Activated CD8-positive, alpha-beta memory T cell treated with anti-CD3 and anti-CD28 coated beads, Interleukin-2, amount 50 U/mL, for 24 hours (primary cell): ENCODE measurements around the gene ARHGAP15.

Source experiments
- DNase-seq: peaks from one replicate; pipeline ENCODE4 v3.0.0-alpha.2; 2020; ENCODE audit errors: extremely low read depth

The ARHGAP15 gene

DNA sequence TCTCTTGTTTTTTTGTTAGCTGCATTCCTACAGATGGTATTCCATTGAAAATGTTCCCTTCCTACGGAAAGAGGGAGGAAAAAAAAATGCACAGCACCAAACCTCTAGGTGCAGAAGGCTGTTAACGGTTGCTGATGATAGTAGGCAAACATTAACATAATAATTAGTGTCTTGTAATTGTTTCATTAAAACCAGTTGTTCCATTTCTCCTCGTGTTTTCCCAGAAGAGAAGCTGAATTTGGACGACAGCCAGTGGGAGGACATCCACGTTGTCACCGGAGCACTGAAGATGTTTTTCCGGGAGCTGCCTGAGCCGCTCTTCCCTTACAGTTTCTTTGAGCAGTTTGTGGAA, 494.7 kb downstream of the ARHGAP15 start:
- DNase-seq = no peak

DNA sequence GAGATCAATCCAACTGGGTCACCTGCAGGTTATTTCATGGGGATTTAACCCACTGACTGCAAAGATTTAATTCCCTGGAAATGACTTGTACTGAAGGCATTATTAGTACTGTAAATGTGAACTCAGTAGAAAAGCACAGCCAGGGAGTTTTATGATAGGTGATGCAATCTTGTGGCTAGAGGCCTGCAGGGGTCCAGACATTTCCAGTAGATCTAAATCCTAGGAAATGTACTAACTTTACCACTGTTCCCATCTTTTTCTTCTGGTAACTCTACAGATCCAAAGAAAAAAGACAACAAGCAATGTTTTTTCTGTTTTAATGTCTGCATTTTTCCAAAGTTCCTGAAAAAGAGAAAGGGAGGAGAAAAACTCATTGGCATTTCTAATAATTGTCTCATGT, 500.1 kb downstream of the ARHGAP15 start:
- DNase-seq = no peak

DNA sequence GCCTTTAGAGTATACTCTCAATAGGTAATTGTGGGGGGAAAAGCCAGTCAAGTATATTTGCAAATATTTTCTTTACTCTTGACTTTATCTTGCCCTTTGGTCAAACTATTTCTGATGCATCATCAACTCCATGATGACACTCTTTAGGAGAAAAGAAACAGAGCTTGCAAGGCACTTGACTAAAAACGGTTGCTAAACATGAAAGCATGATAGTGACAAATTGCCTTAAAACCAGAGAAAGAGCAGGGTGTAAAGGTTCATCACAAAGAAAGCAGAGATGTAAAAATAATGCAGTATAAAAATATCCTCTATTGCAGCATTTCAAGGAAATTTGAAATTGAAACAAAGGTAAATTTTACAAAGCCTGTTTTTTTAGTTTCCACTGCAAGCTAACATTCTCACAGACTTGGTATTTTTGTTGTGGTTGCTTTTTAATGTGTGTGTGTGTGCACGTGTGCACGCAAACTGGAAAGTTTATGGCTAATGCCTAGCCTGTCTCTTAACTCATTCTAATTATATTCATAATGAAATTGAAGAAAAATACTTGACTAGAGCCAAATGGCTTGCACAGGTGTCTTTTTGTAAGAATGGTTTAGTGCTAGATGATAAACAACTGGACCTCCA, 503.6 kb downstream of the ARHGAP15 start:
- DNase-seq = no peak

DNA sequence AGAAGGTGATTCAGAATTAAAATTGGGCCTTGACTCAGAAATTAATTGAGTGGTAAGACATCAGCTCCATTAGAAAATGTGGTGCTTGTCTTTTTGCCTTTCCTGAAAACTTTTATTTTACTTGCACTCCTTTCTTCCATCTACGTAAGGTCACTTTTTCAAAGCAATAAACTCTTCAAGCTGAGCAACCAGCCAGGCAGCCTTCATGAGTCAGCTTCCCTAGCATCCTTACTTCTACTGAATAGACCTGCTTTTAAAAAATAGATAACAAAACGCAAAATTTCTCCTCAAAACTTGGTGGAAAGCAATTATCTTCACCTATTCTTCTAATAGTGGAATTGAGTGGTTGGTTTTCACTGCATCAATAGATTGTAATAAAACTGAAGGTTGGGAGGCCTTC, 504.2 kb downstream of the ARHGAP15 start:
- DNase-seq = no peak

DNA sequence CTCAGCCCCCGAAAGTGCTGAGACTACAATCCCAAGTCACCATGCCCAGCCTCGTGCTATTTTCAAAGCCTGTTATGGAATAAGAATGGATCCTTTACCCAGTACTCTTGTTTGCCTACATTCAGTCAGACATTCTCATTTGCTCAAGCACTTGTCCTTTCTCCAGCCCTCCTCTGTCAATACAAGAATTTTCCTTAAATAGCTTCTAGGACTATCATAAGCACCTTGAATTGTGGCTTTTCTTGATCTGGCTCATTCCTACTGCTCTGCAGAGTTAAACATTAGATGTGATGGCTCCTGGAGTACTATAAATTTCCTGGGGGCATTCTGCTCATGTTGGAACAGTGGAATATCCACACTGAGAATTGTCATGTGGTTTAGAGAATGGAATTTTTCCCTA, 506.1 kb downstream of the ARHGAP15 start:
- DNase-seq = no peak

DNA sequence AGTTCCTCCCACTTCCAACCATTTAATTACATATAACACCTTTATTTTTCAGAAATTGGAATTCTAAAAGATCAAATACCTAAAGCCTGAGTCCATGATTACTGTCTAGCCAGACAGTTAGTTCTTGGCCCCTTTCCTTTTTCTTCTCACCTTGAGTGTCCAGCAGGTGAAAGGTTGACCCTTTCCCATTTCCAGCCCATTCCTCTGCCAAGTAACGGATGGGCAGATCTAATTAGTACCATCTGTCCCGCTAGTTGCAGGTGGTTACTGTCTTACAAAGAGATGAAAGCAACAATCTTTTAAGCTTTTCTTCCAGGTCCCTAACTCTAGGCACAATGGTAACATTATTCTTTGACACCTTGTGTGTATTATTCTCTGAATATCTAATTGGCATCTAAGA, 506.7 kb downstream of the ARHGAP15 start:
- DNase-seq = no peak

DNA sequence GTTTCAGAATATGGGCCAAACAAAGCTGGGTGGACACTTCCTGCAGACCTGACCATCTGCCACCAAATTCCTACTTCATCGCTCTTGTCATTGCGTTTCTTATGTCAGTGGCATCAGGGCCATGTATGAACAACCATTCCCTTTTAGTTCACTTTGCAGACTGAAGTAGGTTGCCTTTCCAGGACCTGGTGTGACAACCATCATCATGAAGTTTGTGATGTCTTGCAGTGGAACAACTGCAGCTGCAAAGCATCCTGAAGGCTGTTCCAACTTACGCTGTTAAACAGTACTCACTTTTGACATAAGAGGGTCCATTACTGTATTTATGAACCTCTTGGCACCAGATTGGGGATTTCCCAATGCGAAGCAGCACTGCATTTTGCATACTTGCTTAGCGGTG, 511.6 kb downstream of the ARHGAP15 start:
- no peak for DNase-seq

DNA sequence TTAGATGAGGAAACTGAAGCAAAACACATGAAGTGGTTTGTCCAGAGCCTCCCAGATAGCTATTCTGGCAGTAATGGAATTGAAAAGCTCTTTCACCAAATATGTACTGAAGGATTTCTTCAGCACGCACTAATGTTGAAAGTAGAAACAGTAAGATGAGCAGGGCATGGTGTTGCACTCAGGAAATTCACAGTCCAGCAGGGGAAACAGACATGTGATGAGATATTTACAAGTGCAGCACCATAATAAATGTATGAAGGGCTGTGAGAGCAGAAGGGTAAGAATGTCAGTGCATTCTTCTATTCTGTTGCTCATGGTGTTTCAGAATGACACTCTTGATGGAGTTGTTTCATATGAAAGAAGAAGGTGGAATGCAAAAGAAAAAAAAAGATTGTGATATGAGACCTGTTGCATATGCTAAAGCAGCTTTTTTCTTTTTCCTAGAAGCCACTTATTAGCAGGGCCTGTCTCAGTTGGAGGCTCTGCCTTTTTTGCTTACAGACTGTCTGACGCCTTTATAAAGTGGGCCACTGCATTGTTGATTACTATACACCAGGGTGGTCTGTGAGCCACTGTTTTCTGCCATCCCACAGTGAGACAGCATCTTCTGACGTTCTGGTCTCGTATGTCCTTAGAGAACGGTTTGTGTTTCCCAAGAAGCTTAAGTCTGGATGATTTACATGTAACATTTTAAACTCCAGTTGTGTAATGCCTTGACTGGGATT, 516.9 kb downstream of the ARHGAP15 start:
- no peak for DNase-seq

DNA sequence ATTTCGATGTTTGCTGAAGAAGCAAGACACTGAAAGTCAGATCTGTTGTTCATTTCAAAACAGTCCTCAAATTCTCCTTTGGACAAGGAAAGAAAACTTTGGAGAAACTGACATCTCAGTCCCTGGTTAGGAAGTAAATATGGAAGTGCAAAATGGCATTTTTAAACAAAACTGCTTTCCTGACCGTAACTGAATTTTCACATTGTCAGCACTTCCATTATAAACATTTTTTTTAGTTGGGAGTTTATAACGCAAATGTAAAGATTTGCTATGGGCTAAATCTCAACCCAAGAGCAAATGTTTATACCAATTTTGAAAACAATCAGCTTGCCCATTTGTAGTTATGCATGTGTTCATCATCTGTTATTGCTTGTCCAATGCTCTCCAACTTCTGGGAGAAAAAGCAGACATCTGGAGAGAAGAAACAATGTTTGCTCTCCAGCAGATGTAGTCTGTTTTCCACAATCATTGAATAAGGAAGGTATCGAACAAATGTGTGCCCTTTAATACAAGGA, 520.1 kb downstream of the ARHGAP15 start:
- no peak for DNase-seq

DNA sequence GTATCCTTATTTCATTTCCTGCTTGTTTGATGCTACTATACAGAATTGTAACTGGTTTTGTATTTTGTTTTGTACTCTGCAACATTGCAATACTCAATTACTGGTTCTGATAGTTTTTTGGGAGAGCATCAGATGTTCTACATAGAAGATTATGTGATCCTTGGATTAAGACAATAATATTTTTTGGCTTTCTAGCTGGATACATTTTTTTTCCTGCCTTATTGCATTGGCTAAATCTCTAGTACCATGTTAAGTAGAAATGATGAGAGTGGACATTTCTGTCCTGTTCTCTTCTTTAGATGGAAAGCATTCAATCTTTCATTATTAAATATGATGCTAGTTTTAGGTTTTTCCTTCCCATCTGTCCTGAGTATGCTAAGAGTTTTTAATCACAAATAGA, 523.5 kb downstream of the ARHGAP15 start:
- DNase-seq = no peak

DNA sequence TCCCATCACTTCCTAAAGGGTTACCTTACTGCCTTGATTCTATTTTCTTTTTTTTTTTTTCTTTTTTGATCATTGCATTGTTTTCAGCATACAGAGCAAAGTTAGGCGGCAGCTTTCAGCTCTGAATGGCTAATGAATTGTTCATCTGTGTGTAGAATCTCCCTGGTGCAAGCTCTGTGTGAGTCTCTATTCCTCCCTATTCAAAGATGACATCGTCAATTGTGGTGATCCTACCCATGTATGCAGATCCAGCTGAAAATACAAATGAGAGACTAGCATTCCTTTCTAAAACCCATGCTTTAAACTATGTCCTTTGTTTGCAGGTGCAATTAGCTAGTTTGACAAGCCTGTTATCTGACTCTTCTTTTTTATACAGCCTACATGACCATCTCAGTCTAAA, 539.0 kb downstream of the ARHGAP15 start:
- no peak for DNase-seq

DNA sequence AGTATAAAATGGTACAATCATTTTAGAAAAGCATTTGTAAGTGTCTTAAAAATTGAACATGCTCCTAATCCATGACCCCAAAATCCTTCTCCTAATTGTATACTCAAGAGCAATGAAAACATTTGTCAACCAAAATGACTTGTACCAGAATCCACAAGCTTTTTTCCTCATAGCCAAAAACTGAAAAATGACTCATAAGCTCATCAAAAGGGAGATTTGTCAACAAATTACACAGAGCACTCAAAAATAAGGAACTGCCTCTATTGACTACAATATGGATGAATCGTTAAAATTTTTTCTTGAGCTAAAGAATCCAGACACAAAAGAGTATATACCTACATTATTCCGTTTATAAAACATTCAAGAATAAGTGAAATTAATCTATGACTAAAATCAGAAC, 544.8 kb downstream of the ARHGAP15 start:
- DNase-seq = no peak

DNA sequence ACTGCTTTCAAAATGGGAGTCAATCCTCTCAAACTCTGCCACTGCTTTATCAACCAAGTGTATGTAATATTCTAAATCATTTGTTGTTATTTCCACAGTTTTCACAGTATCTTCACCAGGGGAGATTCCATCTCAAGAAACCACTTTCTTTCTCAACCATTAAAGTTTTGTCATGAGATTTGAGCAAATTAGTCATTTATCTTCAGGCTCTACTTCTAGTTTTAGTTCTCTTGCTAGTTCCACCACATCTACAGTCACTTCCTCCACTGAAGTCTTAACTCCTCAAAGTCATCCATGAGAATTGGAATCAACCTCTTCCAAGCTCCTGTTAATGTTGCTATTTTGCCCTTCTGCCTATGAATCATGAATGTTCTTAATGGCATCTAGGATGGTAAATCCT, 545.8 kb downstream of the ARHGAP15 start:
- no peak for DNase-seq

DNA sequence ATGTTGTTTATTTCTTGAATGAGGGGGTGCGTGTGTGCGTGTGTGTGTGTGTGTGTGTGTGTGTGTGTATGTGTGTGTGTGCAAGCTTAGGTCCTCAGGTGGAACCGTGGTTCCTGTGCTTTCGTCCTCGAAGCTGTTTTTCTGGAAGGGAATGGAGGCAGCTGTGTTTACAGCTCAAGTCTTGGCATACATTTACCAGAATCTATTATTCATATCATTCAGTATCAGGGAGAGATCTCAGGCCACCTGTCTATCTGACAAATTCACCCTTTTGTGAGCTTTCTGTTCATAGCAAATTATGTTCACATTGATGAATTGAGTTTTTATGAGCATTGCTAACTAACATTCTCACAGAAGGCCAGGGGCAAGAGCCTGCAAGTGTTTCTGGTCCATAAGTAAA, 550.4 kb downstream of the ARHGAP15 start:
- DNase-seq = no peak

DNA sequence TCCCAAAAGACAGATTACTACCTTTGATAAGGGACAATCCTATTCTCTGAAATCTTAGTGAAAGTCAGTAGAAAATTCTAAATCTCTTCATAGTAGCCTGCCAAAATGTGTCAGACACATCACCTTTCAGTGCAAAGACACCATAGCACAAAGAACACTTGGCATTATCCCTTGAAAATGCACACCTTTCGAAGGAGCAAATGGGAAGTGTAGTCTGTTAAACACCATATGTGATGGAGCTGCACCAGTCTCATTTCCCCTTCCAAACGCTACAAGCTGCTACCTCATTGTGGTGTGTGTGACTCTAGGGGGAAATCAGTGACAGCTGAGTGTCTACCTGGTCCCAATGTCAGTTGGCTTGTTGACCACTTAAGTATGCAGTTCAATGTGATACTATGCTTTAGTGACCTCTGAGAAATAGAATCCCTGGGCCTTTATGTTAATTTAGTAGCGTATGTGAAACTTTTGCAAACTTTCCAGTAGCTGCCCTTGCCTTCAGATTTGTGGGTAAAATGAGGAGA, 551.7 kb downstream of the ARHGAP15 start:
- no peak for DNase-seq

DNA sequence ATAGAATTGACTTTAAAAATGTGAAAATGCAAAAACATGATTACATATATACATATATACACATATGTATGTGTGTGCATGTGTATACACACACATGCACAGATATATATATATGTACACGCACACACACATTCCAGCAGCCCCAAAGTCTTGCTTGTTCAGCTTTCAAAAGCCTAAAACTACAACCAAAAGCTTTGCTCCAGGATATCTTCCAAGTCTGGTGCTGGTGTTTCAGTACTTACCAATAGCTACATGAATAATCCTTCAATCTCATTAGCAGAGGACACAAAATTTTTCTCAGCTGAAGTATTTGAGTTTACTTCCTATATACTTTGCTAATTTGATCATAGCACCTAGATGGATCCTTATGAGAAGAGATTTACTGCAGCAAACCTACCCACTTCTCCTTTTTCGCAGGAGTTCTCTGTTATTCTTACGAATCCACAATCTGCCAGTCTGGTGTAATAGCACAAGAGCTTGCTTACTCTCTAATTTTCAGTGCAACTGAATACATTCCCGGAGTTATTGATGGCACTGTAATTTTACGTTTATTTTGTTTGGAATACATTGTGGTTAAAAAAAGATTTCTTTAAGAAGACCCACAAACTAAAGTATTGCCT, 553.3 kb downstream of the ARHGAP15 start:
- no peak for DNase-seq

DNA sequence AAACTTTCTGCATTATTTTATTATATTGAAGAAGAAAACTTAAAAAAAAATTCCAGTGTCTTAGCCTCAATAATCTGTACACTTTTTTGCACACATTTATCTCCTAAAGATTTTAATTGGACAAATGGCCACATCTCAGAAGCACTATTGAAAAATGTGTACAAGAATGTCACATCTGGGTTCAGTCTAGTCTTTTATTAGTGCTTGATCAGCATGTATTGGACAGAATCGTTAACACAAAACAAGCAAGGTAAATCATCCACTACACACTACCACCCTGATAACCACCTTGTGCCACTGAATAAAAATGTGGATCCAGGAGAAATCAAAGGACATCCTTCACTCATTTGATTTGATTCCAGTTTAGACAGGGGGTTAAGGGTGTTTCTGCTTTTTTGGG, 554.8 kb downstream of the ARHGAP15 start:
- no peak for DNase-seq

DNA sequence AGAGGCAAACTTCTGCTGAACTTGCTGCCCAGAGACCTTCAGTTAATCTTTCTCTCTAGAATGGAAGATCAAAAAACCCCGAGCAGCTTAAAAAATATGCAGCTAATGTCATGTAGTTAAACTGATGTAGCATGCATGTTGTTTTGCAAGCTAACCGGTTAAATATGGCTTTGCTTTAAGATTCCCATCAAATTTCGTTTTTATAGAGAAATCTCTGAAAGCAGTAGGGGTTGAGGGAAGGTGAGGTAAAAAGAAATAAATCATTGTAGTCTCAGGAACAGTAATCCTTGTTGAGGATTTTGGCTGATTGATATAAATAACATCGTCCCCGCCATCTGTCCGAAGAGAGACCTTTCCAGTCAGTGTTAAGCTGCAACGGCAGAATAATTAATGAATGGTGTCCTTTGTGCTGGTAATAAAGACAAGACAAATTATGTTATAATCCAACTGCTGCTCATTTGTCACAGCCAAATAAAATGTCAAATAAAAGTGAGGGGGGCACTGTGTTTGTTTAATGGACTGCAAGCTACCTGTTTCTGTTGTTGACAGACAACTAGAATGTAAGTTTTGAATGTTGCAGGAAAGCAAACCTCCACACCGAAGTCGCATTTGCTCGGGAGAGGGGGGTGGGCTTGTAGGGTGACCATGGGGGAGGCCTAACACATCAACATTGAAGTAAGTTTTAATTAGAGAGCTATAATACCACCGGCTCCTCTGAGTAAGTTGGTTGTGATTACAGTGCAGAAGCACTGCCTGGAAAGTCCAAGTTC, 555.5 kb downstream of the ARHGAP15 start:
- DNase-seq = no peak

DNA sequence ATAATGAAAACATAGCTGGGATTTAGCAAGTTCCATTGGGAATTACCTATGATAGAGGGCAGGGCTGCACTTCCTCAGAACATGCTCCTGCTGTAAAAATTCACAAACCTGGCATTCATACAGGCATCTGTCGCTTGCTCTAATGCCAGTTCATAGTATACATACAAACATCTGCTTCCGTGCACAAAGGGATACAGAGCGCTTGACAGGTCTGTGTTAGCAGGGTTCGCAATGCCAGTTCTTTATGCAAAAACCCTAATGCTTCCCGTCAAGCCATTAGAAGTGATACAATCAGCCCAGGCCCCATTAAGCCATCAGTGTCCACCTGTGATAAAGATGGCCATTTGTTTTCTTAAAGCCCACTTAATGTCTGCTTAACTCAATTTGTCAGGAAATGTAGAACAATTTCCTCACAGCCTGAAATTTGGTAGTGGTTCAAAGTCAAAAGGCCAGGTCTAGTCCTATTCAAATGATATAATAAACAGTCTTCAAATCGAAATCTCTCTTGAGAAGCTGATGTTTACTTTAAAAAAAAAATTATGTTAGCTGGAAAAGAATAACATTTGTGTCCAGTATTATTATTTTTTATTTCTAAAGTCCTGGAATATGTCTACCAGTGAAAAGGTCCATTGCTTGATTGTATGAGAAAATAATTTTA, 556.3 kb downstream of the ARHGAP15 start:
- DNase-seq = no peak

DNA sequence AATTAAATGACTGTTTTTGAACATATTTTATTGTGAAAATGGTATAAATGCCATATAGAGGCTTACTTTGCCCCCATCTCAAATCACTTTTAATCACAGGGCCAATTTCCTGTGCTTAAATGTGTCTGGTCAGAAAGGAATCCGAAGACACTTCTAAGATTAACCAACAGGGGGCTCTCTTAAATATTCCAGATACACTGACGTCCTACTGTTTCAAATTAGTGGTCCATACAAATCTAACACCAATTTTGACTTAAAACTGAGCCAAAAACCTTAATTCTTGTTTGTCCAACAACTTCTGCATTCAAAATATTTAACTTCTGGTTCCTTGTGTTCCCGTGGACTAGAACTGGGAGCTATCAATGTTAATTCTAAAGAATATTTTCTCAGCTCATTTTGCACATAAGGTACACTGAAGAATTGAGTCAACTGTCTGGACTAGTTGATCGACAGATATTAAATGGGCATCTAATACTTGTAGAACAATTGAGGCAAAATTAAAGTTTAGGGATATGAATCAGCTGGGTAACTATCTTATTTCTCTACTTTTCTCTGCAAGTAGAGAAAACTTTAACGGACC, 557.5 kb downstream of the ARHGAP15 start:
- DNase-seq = no peak

DNA sequence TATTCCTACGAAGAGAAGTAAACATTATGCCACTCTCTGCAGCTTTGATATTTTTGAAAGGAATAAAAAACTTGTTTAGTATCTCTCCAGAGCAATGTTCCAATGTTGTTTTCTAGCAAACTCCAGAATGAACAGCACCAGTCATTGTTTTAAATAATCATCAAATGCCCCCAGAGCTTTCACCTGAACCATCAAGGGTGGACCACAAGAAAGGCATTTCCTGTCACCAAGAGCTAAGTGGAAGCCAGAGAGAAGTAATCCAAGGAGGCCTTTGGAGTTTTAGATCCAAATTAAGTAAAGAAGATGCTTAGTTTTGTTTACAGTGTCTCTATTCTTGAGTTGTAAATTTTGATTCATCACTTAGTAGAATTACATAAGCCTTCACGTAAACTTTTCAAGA, 559.0 kb downstream of the ARHGAP15 start:
- DNase-seq = no peak
